Large intestine (tissue), 12 donors: ENCODE data around the gene ARFGAP2. TPM values are rescaled to one million over a fixed set of nuclear protein-coding genes. Genes with fewer than 3 reads are reported as not detected.
A peak's percentile ranks its signal among the peaks of the same experiment; 100 is the strongest.

Experiments used
- DNase-seq, 2 donors: peaks; one replicate each; pipeline versions ENCODE4 v3.0.0 to v3.0.0-alpha.2; 2013
- H3K27ac ChIP-seq: one replicate; pipeline ENCODE4 v1.5.1; 2013; ENCODE audit warnings: low read length
- H3K27me3 ChIP-seq: 2 replicates; pipeline ENCODE4 v1.6.1; 2013; ENCODE audit warnings: low read length; ENCODE audit not compliant: control insufficient read depth, insufficient read depth
- H3K36me3 ChIP-seq: 2 replicates; pipeline ENCODE4 v1.6.1; 2013; ENCODE audit warnings: low read length; ENCODE audit not compliant: control insufficient read depth, insufficient read depth
- H3K4me1 ChIP-seq: one replicate; pipeline ENCODE4 v1.6.1; 2013; ENCODE audit warnings: low read length; ENCODE audit not compliant: control insufficient read depth, insufficient read depth
- H3K4me3 ChIP-seq: one replicate; pipeline ENCODE4 v1.5.1; 2013; ENCODE audit warnings: low read length
- H3K9me3 ChIP-seq: one replicate; pipeline ENCODE4 v1.6.1; 2013; ENCODE audit warnings: mild to moderate bottlenecking, low read depth, low read length, moderate library complexity; ENCODE audit not compliant: control insufficient read depth
- WGBS: methylation state at CpG from one replicate; pipeline ENCODE4 v1.1.5; 2013; ENCODE audit warnings: low lambda C conversion rate; ENCODE audit not compliant: insufficient coverage; 5-methylcytosine and 5-hydroxymethylcytosine counted together
- long read RNA-seq, 11 donors: transcript quantifications; one replicate each; lab custom pipeline, GENCODE V29; 2026
- polyA plus RNA-seq: library from polyadenylated mRNA; unstranded; fragments of 120-200 nt; gene quantifications from one replicate; pipeline ENCODE4 v1.2.1, GENCODE V29; 2013

The ARFGAP2 gene
- polyA plus RNA-seq: 74.8 TPM
- long read RNA-seq, donor 1, transcript ARFGAP2-205 (16 exons, 2,976 nt): major isoform, 5 of 14 reads
- long read RNA-seq, donor 1, partial matches to known transcripts: 8 of 14 reads
- long read RNA-seq, donor 1, other reads (novel, unspliced or antisense): 0 of 14 reads
- long read RNA-seq, donor 2, transcript ARFGAP2-205 (16 exons, 2,976 nt): major isoform, 7 of 20 reads
- long read RNA-seq, donor 2, partial matches to known transcripts: 7 of 20 reads
- long read RNA-seq, donor 2, other reads (novel, unspliced or antisense): 0 of 20 reads
- long read RNA-seq, donor 3: 0 reads
- long read RNA-seq, donor 4: 0 reads
- long read RNA-seq, donor 5, partial matches to known transcripts: 0 of 4 reads
- long read RNA-seq, donor 5, other reads (novel, unspliced or antisense): 0 of 4 reads
- long read RNA-seq, donor 6, partial matches to known transcripts: 0 of 7 reads
- long read RNA-seq, donor 6, other reads (novel, unspliced or antisense): 0 of 7 reads
- long read RNA-seq, donor 7, transcript ARFGAP2-205 (16 exons, 2,976 nt): major isoform, 5 of 16 reads
- long read RNA-seq, donor 7, partial matches to known transcripts: 8 of 16 reads
- long read RNA-seq, donor 7, other reads (novel, unspliced or antisense): 0 of 16 reads
- long read RNA-seq, donor 8, transcript ARFGAP2-205 (16 exons, 2,976 nt): major isoform, 13 of 25 reads
- long read RNA-seq, donor 8, partial matches to known transcripts: 6 of 25 reads
- long read RNA-seq, donor 8, other reads (novel, unspliced or antisense): 0 of 25 reads
- long read RNA-seq, donor 9, transcript ARFGAP2-205 (16 exons, 2,976 nt): major isoform, 9 of 12 reads
- long read RNA-seq, donor 9, partial matches to known transcripts: 0 of 12 reads
- long read RNA-seq, donor 9, other reads (novel, unspliced or antisense): 0 of 12 reads
- long read RNA-seq, donor 10, transcript ARFGAP2-205 (16 exons, 2,976 nt): major isoform, 10 of 14 reads
- long read RNA-seq, donor 10, partial matches to known transcripts: 0 of 14 reads
- long read RNA-seq, donor 10, other reads (novel, unspliced or antisense): 0 of 14 reads
- long read RNA-seq, donor 11, partial matches to known transcripts: 0 of 8 reads
- long read RNA-seq, donor 11, other reads (novel, unspliced or antisense): 0 of 8 reads

GRCh38 chr11:47176328-47177228 is at the start of gene ARFGAP2:
TSS of gene ARFGAP2 (minus strand) at chr11:47176879. CDS start at chr11:47176853, 26 bp downstream.
- no peaks in the 10 kb centered on the region for H3K27me3 ChIP-seq
- H3K4me3 ChIP-seq: peak within 1 kb of the TSS; percentile 92
- peak within 1 kb of the TSS; percentile 99 for H3K27ac ChIP-seq
- peak; percentile 98 to 99 for DNase-seq
- WGBS: 3% methylated on average over 12 of the region's 89 CpGs
- H3K4me1 ChIP-seq: peaks cover 32% of the 10 kb centered on the region
- H3K36me3 ChIP-seq: peaks cover 66% of the 10 kb centered on the region
- H3K9me3 ChIP-seq: no peaks in the 10 kb centered on the region

- Histone ChIP-seq H3K4me3 (no peak overlapping the region), H3K36me3 (peaks cover 23% of the 10 kb centered on the region), H3K4me1 (no peaks in the 10 kb centered on the region), H3K27ac (no peak overlapping the region), H3K9me3 (no peaks in the 10 kb centered on the region), H3K27me3 (no peaks in the 10 kb centered on the region)
- DNase-seq: no peak
- 100% methylated on average over 1 of the region's 7 CpGs for WGBS
Observed at GRCh38 chr11:47225552-47226400, 49.1 kb upstream of the ARFGAP2 start.

GRCh38 chr11:47222696-47223095 is 46.0 kb upstream of the ARFGAP2 start:
- no peak for DNase-seq
- Histone ChIP-seq H3K27me3 (no peaks in the 10 kb centered on the region), H3K27ac (no peak overlapping the region), H3K36me3 (peaks cover 20% of the 10 kb centered on the region), H3K4me3 (no peak overlapping the region), H3K9me3 (no peaks in the 10 kb centered on the region), H3K4me1 (no peaks in the 10 kb centered on the region)
- WGBS: 100% methylated on average over 1 of the region's 2 CpGs

GRCh38 chr11:47220401-47220821 is 43.7 kb upstream of the ARFGAP2 start:
- no peak overlapping the region for H3K27ac ChIP-seq
- no peaks in the 10 kb centered on the region for H3K9me3 ChIP-seq
- H3K4me3 ChIP-seq: no peak overlapping the region
- H3K4me1 ChIP-seq: peaks cover 15% of the 10 kb centered on the region
- WGBS: no CpG with 5 or more reads among the region's 1 CpG
- DNase-seq: peak in 1 of 2 donors; percentile 31
- no peaks in the 10 kb centered on the region for H3K27me3 ChIP-seq
- peaks cover 13% of the 10 kb centered on the region for H3K36me3 ChIP-seq

- Histone ChIP-seq H3K27me3 (no peaks in the 10 kb centered on the region), H3K4me1 (peaks cover 17% of the 10 kb centered on the region), H3K9me3 (no peaks in the 10 kb centered on the region), H3K27ac (peak overlapping the region; percentile 97), H3K4me3 (peak overlapping the region; percentile 65), H3K36me3 (peaks cover 5% of the 10 kb centered on the region)
- peak; percentile 67 to 86 for DNase-seq
- WGBS: no CpG with 5 or more reads among the region's 12 CpGs
Observed at GRCh38 chr11:47216121-47216798, 39.6 kb upstream of the ARFGAP2 start.

- H3K4me3 ChIP-seq: peak overlapping the region; percentile 65
Observed at GRCh38 chr11:47215366-47215910, 38.8 kb upstream of the ARFGAP2 start.

GRCh38 chr11:47213950-47214565 is 37.4 kb upstream of the ARFGAP2 start:
- H3K27me3 ChIP-seq: no peaks in the 10 kb centered on the region
- peak; percentile 82 to 88 for DNase-seq
- H3K27ac ChIP-seq: peak overlapping the region; percentile 97
- H3K36me3 ChIP-seq: no peaks in the 10 kb centered on the region
- H3K4me1 ChIP-seq: peaks cover 17% of the 10 kb centered on the region
- H3K4me3 ChIP-seq: peak overlapping the region; percentile 65
- H3K9me3 ChIP-seq: no peaks in the 10 kb centered on the region
- WGBS: no CpG with 5 or more reads among the region's 20 CpGs

More at GRCh38 chr11:47215366-47215910, 38.8 kb upstream of the ARFGAP2 start:
- Histone ChIP-seq H3K4me1 (peaks cover 17% of the 10 kb centered on the region), H3K9me3 (no peaks in the 10 kb centered on the region), H3K27me3 (no peaks in the 10 kb centered on the region), H3K36me3 (peaks cover 3% of the 10 kb centered on the region), H3K27ac (peak overlapping the region; percentile 97)
- no CpG with 5 or more reads among the region's 15 CpGs for WGBS
- peak in 1 of 2 donors; percentile 74 for DNase-seq

GRCh38 chr11:47212938-47213337 is 36.3 kb upstream of the ARFGAP2 start:
- DNase-seq: peak in 1 of 2 donors; percentile 51
- no peaks in the 10 kb centered on the region for H3K36me3 ChIP-seq
- peaks cover 17% of the 10 kb centered on the region for H3K4me1 ChIP-seq
- no peaks in the 10 kb centered on the region for H3K9me3 ChIP-seq
- H3K27ac ChIP-seq: no peak overlapping the region
- H3K27me3 ChIP-seq: no peaks in the 10 kb centered on the region
- no peak overlapping the region for H3K4me3 ChIP-seq
- WGBS: no CpG with 5 or more reads among the region's 12 CpGs
